A549 (cell line): ENCODE data around the gene MUC5B. TPM values are rescaled to one million over a fixed set of nuclear protein-coding genes. Genes with fewer than 3 reads are reported as not detected.
A peak's percentile ranks its signal among the peaks of the same experiment; 100 is the strongest.

Experiments
- ATAC-seq, 2 experiments: fragments of 200-7000 bp in 1 of 2; fragments of >200 bp in 1 of 2; cut with Nextera tagmentation in 1 of 2; cut with Tn5 transposase in 1 of 2; 3 replicates each; pipeline versions ENCODE4 v1.8.0 to v1.9.1; 2018 to 2020; ENCODE audit warnings: mild to moderate bottlenecking in 1 of 2, moderate library complexity in 1 of 2
- CTCF ChIA-PET: fragments of 300-600 bp; sonication (Branson Sonifier 250); formaldehyde crosslinking; extraction: SDS; loops from one replicate; lab custom pipeline; 2021; ENCODE audit warnings: antibody characterized with exemption, inconsistent platforms; lab: Yijun Ruan, JAX
- POLR2A ChIA-PET: fragments of 350-600 bp; formaldehyde crosslinking; extraction: SDS; loops from one replicate; lab custom pipeline; 2021; ENCODE audit warnings: antibody characterized with exemption, inconsistent platforms; lab: Yijun Ruan, JAX
- DNase-seq, 2 experiments: peaks; one replicate each; pipeline versions ENCODE4 v3.0.0 to v3.0.0-alpha.2; 2011 to 2016; ENCODE audit warnings: low read depth in 1 of 2, low spot score in 1 of 2
- FAIRE-seq: peaks from 2 replicates; lab custom pipeline; 2011; peaks lifted over from hg19 to GRCh38; lab: Jason Lieb, UNC
- H3K27ac ChIP-seq, 2 experiments: fragments of >200 bp; sonication (Bioruptor Twin); formaldehyde crosslinking; 3 replicates each; pipeline ENCODE4 v1.5.1; 2016 to 2017
- H3K4me1 ChIP-seq: fragments of >200 bp; sonication (Bioruptor Twin); formaldehyde crosslinking; 3 replicates; pipeline ENCODE4 v1.6.1; 2016
- H3K4me2 ChIP-seq: fragments of >200 bp; sonication (Bioruptor Twin); formaldehyde crosslinking; 3 replicates; pipeline ENCODE4 v1.6.1; 2016
- H3K4me3 ChIP-seq: fragments of >200 bp; sonication (Bioruptor Twin); formaldehyde crosslinking; 3 replicates; pipeline ENCODE4 v1.5.1; 2016
- H3K9me3 ChIP-seq: fragments of >200 bp; sonication (Bioruptor Twin); formaldehyde crosslinking; 3 replicates; pipeline ENCODE4 v1.6.1; 2016
- CBX8 ChIP-seq: fragments of 200-600 bp; sonication (generic); IDR thresholded peaks from 2 replicates; pipeline ENCODE4 v1.6.1; 2016
- CEBPB ChIP-seq, 2 experiments: fragments of >200 bp in 1 of 2; sonication (Bioruptor Twin) in 1 of 2; formaldehyde crosslinking in 1 of 2; IDR thresholded peaks; 2 replicates each; pipeline ENCODE4 v1.6.1; 2012 to 2016
- FOSL2 ChIP-seq, 2 experiments: fragments of 450-650 bp in 1 of 2; fragments of >200 bp in 1 of 2; sonication (Bioruptor Twin) in 1 of 2; formaldehyde crosslinking; IDR thresholded peaks; 2 replicates each; pipeline versions ENCODE4 v1.5.0 to v1.6.1; 2016 to 2020; ENCODE audit warnings: mild to moderate bottlenecking in 1 of 2, moderate library complexity in 1 of 2
- FOXS1 ChIP-seq: fragments of 250-450 bp; sonication (Bioruptor Pico); IDR thresholded peaks from 2 replicates; pipeline ENCODE4 v1.5.0; 2020; ENCODE audit warnings: mild to moderate bottlenecking, moderate library complexity
- HDAC2 ChIP-seq: fragments of 200-600 bp; sonication (generic); IDR thresholded peaks from 2 replicates; pipeline ENCODE4 v1.6.1; 2016
- JUN ChIP-seq, 2 experiments: fragments of >200 bp; sonication (Bioruptor Twin); formaldehyde crosslinking; IDR thresholded peaks; 2 replicates in 1 of 2; 3 replicates in 1 of 2; pipeline ENCODE4 v1.6.1; 2016 to 2017
- KDM1A ChIP-seq: fragments of 200-600 bp; sonication (generic); IDR thresholded peaks from 2 replicates; pipeline ENCODE4 v1.6.1; 2016; ENCODE audit warnings: low read depth, mild to moderate bottlenecking
- KDM5A ChIP-seq: fragments of 200-600 bp; sonication (generic); IDR thresholded peaks from 2 replicates; pipeline ENCODE4 v1.6.1; 2016; ENCODE audit warnings: antibody characterized with exemption, mild to moderate bottlenecking
- MAFK ChIP-seq: fragments of 450-650 bp; IDR thresholded peaks from 2 replicates; pipeline ENCODE4 v1.6.1; 2014; ENCODE audit not compliant: partially characterized antibody
- NFE2L2 ChIP-seq: fragments of 150-350 bp; conservative IDR thresholded peaks from 2 replicates; pipeline ENCODE4 v1.6.1; 2014; ENCODE audit warnings: low read length
- POLR2AphosphoS2 ChIP-seq: conservative IDR thresholded peaks from 2 replicates; pipeline ENCODE4 v1.6.1; 2012; ENCODE audit warnings: low read length, improper control_type of control experiment, inconsistent platforms
- REST ChIP-seq: fragments of 200-600 bp; sonication (generic); IDR thresholded peaks from 2 replicates; pipeline ENCODE4 v1.6.1; 2016; ENCODE audit warnings: antibody characterized with exemption, mild to moderate bottlenecking, moderate library complexity
- ZC3H11A ChIP-seq: fragments of 450-650 bp; IDR thresholded peaks from 2 replicates; pipeline ENCODE4 v1.6.1; 2014; ENCODE audit warnings: antibody characterized with exemption, mild to moderate bottlenecking
- WGBS: methylation state at CpG from one replicate; pipeline ENCODE4 v1.1.6; 2017; ENCODE audit errors: missing lambda C conversion rate; 5-methylcytosine and 5-hydroxymethylcytosine counted together
- polyA plus RNA-seq, 4 experiments: library from polyadenylated mRNA; depleted of rRNA in 3 of 4; stranded (reverse); fragments of >200 nt; fragmentation: RNase III in 1 of 4; extraction: RNeasy Plus Mini Kit Qiagen cat#74134 plus additional on column Dnase treatment in 1 of 4; gene quantifications; 2 replicates in 3 of 4; 3 replicates in 1 of 4; pipeline ENCODE4 v1.2.3, GENCODE V29; 2011 to 2017
- TF ChIP-seq, protein P1 (sequence below): fragments of >200 bp; sonication (Bioruptor Twin); formaldehyde crosslinking; IDR thresholded peaks from 3 replicates; pipeline ENCODE4 v1.5.1; 2016

The MUC5B gene
- polyA plus RNA-seq, 2 of the 4 experiments (the other 2 are of a cell fraction): 0.85 to 1.4 TPM

GRCh38 chr11:1271002-1271401 lies 48.1 kb downstream of the MUC5B start:
- H3K4me3 ChIP-seq: no peak overlapping the region
- ChIA-PET POLR2A (no interaction called here), CTCF (no interaction called here)
- DNase-seq: no peak
- H3K9me3 ChIP-seq: peaks cover under 1% of the 10 kb centered on the region; the same call in 1 of the 3 replicates
- peak; percentile 10 to 46; a peak in 3 of 6 replicates for ATAC-seq
- FAIRE-seq: no peak
- H3K4me1 ChIP-seq: no peaks in the 10 kb centered on the region
- H3K4me2 ChIP-seq: no peak overlapping the region
- WGBS: 86% methylated on average over 12 of the region's 13 CpGs
- TF ChIP-seq KDM1A (no peak), MAFK (no peak), FOXS1 (CRISPR knock-in tag) (no peak)
- 0 out of 6 replicates have a peak overlapping the region, but pooled peaks of 1 of the 2 experiments have one; percentile 26 for H3K27ac ChIP-seq

GRCh38 chr11:1271406-1271805 lies 48.5 kb downstream of the MUC5B start:
- no peak overlapping the region for H3K27ac ChIP-seq
- H3K4me1 ChIP-seq: no peaks in the 10 kb centered on the region
- 89% methylated on average over 9 of the region's 9 CpGs for WGBS
- H3K9me3 ChIP-seq: no peaks in the 10 kb centered on the region; the same call in 2 of the 3 replicates
- TF ChIP-seq FOSL2 (IDR thresholded peaks at IDR 0.05): no peak
- no peak for TF ChIP-seq FOSL2 (CRISPR knock-in tag; IDR thresholded peaks at IDR 0.05)
- TF ChIP-seq CBX8: no peak
- TF ChIP-seq, protein P1, sequence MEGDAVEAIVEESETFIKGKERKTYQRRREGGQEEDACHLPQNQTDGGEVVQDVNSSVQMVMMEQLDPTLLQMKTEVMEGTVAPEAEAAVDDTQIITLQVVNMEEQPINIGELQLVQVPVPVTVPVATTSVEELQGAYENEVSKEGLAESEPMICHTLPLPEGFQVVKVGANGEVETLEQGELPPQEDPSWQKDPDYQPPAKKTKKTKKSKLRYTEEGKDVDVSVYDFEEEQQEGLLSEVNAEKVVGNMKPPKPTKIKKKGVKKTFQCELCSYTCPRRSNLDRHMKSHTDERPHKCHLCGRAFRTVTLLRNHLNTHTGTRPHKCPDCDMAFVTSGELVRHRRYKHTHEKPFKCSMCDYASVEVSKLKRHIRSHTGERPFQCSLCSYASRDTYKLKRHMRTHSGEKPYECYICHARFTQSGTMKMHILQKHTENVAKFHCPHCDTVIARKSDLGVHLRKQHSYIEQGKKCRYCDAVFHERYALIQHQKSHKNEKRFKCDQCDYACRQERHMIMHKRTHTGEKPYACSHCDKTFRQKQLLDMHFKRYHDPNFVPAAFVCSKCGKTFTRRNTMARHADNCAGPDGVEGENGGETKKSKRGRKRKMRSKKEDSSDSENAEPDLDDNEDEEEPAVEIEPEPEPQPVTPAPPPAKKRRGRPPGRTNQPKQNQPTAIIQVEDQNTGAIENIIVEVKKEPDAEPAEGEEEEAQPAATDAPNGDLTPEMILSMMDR: no peak
- TF ChIP-seq JUN (IDR thresholded peaks at IDR 0.05): no peak
- TF ChIP-seq POLR2AphosphoS2: no peak
- no peak for TF ChIP-seq REST
- ATAC-seq: no peak
- DNase-seq: no peak
- ChIA-PET CTCF (no interaction called here), POLR2A (no interaction called here)
- H3K4me3 ChIP-seq: no peak overlapping the region
- no peak for FAIRE-seq
- no peak overlapping the region for H3K4me2 ChIP-seq

GRCh38 chr11:1271927-1272326 lies 49.1 kb downstream of the MUC5B start:
- DNase-seq (no peak), FAIRE-seq (no peak)
- H3K4me1 ChIP-seq: no peaks in the 10 kb centered on the region
- CTCF ChIA-PET: no interaction called here
- no peak overlapping the region for H3K4me3 ChIP-seq
- H3K27ac ChIP-seq: no peak overlapping the region
- POLR2A ChIA-PET: no interaction called here
- no peak overlapping the region for H3K4me2 ChIP-seq
- no peak for TF ChIP-seq CEBPB (IDR thresholded peaks at IDR 0.05)
- no peak for TF ChIP-seq KDM5A
- no peak for TF ChIP-seq ZC3H11A
- no peak for TF ChIP-seq HDAC2
- TF ChIP-seq, all 56 proteins: peak for 0
- ATAC-seq: no peak
- whole genome bisulfite sequencing: 95% methylated on average over 10 of the region's 30 CpGs
- no peaks in the 10 kb centered on the region; the same call in 2 of the 3 replicates for H3K9me3 ChIP-seq

GRCh38 chr11:1272531-1272930 lies 49.7 kb downstream of the MUC5B start:
- 98% methylated on average over 28 of the region's 30 CpGs for WGBS
- no peak for DNase-seq
- FAIRE-seq: no peak
- H3K4me3 ChIP-seq: no peak overlapping the region
- H3K4me1 ChIP-seq: no peaks in the 10 kb centered on the region
- ATAC-seq: no peak
- POLR2A ChIA-PET: no interaction called here
- CTCF ChIA-PET: no interaction called here
- TF ChIP-seq REST (no peak), NFE2L2 (no peak)
- H3K9me3 ChIP-seq: no peaks in the 10 kb centered on the region; the same call in 2 of the 3 replicates
- no peak overlapping the region for H3K27ac ChIP-seq
- H3K4me2 ChIP-seq: no peak overlapping the region
